ENCODE results near the gene R3HDM2.

- TF ChIP-seq POLR2AphosphoS5 (IDR thresholded peaks at IDR 0.05; ENCODE audit: low read depth, low read length) (no peak), REST (IDR thresholded peaks at IDR 0.05; ENCODE audit: insufficient read depth in 1 of 2, low read depth in 2 of 2, low read length in 2 of 2) (no peak), TAF1 (IDR thresholded peaks at IDR 0.05; ENCODE audit: borderline replicate concordance, insufficient read depth, low read length) (no peak), SIN3A (IDR thresholded peaks at IDR 0.05; ENCODE audit: borderline replicate concordance, insufficient read depth, low read length) (no peak), FOXP2 (optimal IDR thresholded peaks at IDR 0.05; ENCODE audit: borderline replicate concordance, extremely low read depth, extremely low read length, insufficient read depth) (no peak)
These were observed 26.1 kb upstream of the R3HDM2 start for GRCh38 chr12:57456737-57457490.

All from PFSK-1 (cell line).